A673 (cell line): ENCODE measurements around the gene INVS. TPM values are rescaled to one million over a fixed set of nuclear protein-coding genes. Genes with fewer than 3 reads are reported as not detected.

Source experiments
- BruUV-seq: library from RNA; stranded (reverse); fragments of 400-500 nt; replicated peaks from 2 replicates; lab custom pipeline; 2021; lab: Mats Ljungman, UMichigan
- CTCF ChIA-PET: fragments of 300-600 bp; sonication (Branson Sonifier 250); formaldehyde crosslinking; loops from one replicate; lab custom pipeline; 2022; ENCODE audit warnings: antibody characterized with exemption; lab: Charles Lee
- POLR2A ChIA-PET: fragments of 300-600 bp; sonication (Branson Sonifier 250); formaldehyde crosslinking; loops from one replicate; lab custom pipeline; 2022; ENCODE audit warnings: antibody characterized with exemption; ENCODE audit not compliant: low non-redundant PET; lab: Charles Lee
- DNase-seq: peaks from one replicate; pipeline ENCODE4 v3.0.0-alpha.2; 2015; ENCODE audit warnings: low spot score
- H3K27ac ChIP-seq: fragments of 200-600 bp; sonication (generic); 2 replicates; pipeline ENCODE4 v1.5.1; 2016; ENCODE audit warnings: mixed run types, low read depth, mild to moderate bottlenecking, mixed read lengths, antibody characterized with exemption, low read length; ENCODE audit not compliant: poor library complexity, severe bottlenecking
- H3K27me3 ChIP-seq: fragments of 200-600 bp; sonication (generic); replicated peaks from 2 replicates; pipeline ENCODE4 v1.6.1; 2017; ENCODE audit warnings: mixed run types, low read depth, mild to moderate bottlenecking, mixed read lengths, antibody characterized with exemption, low read length; ENCODE audit not compliant: insufficient read depth, poor library complexity
- H3K36me3 ChIP-seq: fragments of 200-600 bp; sonication (generic); 2 replicates; pipeline ENCODE4 v1.6.1; 2016; ENCODE audit warnings: mixed run types, mild to moderate bottlenecking, mixed read lengths, antibody characterized with exemption, low read length; ENCODE audit not compliant: insufficient read depth, poor library complexity, severe bottlenecking
- H3K4me1 ChIP-seq: fragments of 200-600 bp; sonication (generic); 2 replicates; pipeline ENCODE4 v1.6.1; 2017; ENCODE audit warnings: mixed run types, mild to moderate bottlenecking, mixed read lengths, antibody characterized with exemption, low read length; ENCODE audit not compliant: insufficient read depth, poor library complexity, severe bottlenecking
- H3K4me3 ChIP-seq: fragments of 200-600 bp; sonication (generic); 2 replicates; pipeline ENCODE4 v1.5.1; 2016; ENCODE audit warnings: low read depth, mixed run types, mild to moderate bottlenecking, mixed read lengths, low read length; ENCODE audit not compliant: poor library complexity, severe bottlenecking
- H3K9me3 ChIP-seq: fragments of 200-600 bp; sonication (generic); 2 replicates; pipeline ENCODE4 v1.6.1; 2016; ENCODE audit warnings: mixed run types, low read depth, mild to moderate bottlenecking, mixed read lengths, antibody characterized with exemption, low read length; ENCODE audit not compliant: poor library complexity, severe bottlenecking
- EZH2 ChIP-seq: fragments of 200-600 bp; sonication (generic); IDR thresholded peaks from 2 replicates; pipeline ENCODE4 v1.6.1; 2017; ENCODE audit warnings: borderline replicate concordance, low read depth, mild to moderate bottlenecking, mixed read lengths, antibody characterized with exemption, low read length; ENCODE audit not compliant: poor library complexity, severe bottlenecking
- intact Hi-C: fragments of 100-400 bp; cut with micrococcal nuclease; formaldehyde crosslinking; loops from one replicate; pipeline ENCODE4 v1.10.0; 2022; ENCODE audit not compliant: unreplicated experiment
- total RNA-seq: library from RNA; stranded (reverse); gene quantifications from 2 replicates; pipeline ENCODE4 v1.2.3, GENCODE V29; 2021
- TF ChIP-seq, protein P1 (sequence below): fragments of 300-800, 200-600 bp; sonication (generic); conservative IDR thresholded peaks from 2 replicates; pipeline ENCODE4 v1.5.1; 2017; ENCODE audit warnings: low read depth, mild to moderate bottlenecking, antibody characterized with exemption, low read length, moderate library complexity, mixed read lengths

The INVS gene
- total RNA-seq, 1 experiment from 2014 or later, result 23.3 TPM

DNA sequence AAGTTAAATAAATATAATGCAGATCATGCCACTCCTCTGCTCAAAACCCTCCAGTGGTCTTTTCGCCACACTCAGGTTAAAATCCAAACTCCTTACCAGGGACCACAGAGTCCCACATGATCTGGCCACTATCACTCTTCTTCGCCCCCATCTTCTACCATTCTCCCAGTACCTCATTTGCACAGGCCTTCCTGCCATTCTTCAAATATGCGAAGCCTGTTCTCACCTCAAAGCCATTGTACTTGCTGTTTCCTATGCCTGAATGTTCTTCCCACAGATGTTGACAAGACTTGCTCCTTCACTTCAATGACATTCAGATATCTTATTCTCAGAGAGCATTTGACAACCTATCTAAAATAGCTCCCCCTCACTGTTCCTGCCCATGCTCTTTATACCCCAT is 242.8 kb downstream of the INVS start:
- no peaks in the 10 kb centered on the region for H3K9me3 ChIP-seq
- ChIA-PET POLR2A (no interaction called here), CTCF (no interaction called here)
- no peak for DNase-seq
- no peak overlapping the region for H3K4me3 ChIP-seq
- intact Hi-C loops, result no loop called here
- TF ChIP-seq EZH2, result no peak
- TF ChIP-seq, protein P1, sequence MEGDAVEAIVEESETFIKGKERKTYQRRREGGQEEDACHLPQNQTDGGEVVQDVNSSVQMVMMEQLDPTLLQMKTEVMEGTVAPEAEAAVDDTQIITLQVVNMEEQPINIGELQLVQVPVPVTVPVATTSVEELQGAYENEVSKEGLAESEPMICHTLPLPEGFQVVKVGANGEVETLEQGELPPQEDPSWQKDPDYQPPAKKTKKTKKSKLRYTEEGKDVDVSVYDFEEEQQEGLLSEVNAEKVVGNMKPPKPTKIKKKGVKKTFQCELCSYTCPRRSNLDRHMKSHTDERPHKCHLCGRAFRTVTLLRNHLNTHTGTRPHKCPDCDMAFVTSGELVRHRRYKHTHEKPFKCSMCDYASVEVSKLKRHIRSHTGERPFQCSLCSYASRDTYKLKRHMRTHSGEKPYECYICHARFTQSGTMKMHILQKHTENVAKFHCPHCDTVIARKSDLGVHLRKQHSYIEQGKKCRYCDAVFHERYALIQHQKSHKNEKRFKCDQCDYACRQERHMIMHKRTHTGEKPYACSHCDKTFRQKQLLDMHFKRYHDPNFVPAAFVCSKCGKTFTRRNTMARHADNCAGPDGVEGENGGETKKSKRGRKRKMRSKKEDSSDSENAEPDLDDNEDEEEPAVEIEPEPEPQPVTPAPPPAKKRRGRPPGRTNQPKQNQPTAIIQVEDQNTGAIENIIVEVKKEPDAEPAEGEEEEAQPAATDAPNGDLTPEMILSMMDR, result no peak
- H3K4me1 ChIP-seq, result no peaks in the 10 kb centered on the region
- H3K36me3 ChIP-seq, result peaks cover 43% of the 10 kb centered on the region
- no peaks in the 10 kb centered on the region for H3K27me3 ChIP-seq
- BruUV-seq, result no TSS peak
- no peak overlapping the region for H3K27ac ChIP-seq

DNA sequence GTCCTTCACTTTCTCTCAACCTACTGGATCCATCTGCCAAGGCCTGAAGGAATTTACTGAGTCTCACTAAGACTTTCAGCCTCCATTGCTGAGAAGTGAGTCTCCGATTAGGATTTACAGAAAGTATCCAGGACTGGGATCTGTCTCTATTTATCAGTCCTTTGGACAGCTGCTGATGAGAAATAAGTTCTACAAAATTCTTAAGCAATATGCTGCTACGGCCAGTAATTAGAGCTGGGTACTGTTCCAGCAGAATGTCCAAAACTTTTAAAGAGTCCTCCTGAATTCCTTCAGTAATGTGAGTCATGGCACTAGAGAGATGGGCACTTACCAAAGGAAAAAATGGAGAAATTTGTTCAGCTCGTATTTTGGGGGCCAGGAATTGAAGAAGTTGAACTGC is 247.8 kb downstream of the INVS start:
- TF ChIP-seq, protein P1, result no peak
- no peak for TF ChIP-seq EZH2
- no peaks in the 10 kb centered on the region for H3K9me3 ChIP-seq
- H3K27me3 ChIP-seq, result no peaks in the 10 kb centered on the region
- POLR2A ChIA-PET, result no interaction called here
- H3K27ac ChIP-seq, result no peak overlapping the region
- no peak for DNase-seq
- CTCF ChIA-PET, result no interaction called here
- intact Hi-C loops, result no loop called here
- no TSS peak for BruUV-seq
- H3K4me1 ChIP-seq, result peaks cover 7% of the 10 kb centered on the region
- H3K36me3 ChIP-seq, result peaks cover 27% of the 10 kb centered on the region
- no peak overlapping the region for H3K4me3 ChIP-seq

DNA sequence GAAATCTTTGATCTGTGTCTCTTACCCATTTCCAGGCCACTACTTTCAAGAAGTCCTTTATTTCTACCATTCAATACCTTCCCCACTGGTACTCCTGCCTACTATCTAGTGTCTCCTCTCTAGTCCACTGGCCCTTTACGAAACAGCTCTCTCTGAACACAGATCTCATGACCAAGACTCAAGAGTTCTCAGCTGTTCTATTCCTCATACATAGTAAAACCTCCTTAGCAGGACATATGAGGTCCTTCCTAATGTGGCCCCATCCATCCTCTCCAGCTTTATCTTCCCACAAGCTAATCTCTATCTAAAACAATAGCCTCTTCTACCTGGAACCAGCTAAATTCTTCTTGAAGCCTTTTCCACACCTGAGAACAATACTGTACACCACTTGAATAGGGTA is 251.1 kb downstream of the INVS start:
- H3K4me3 ChIP-seq, result peak overlapping the region; percentile 22
- POLR2A ChIA-PET, result no interaction called here
- peaks cover 7% of the 10 kb centered on the region for H3K4me1 ChIP-seq
- DNase-seq, result no peak
- H3K36me3 ChIP-seq, result peaks cover 23% of the 10 kb centered on the region
- no TSS peak for BruUV-seq
- TF ChIP-seq EZH2, result no peak
- TF ChIP-seq, protein P1, result no peak
- no peaks in the 10 kb centered on the region for H3K27me3 ChIP-seq
- no peak overlapping the region for H3K27ac ChIP-seq
- CTCF ChIA-PET, result no interaction called here
- intact Hi-C loops, result no loop called here
- no peaks in the 10 kb centered on the region for H3K9me3 ChIP-seq

Other genes starting within 250 kb of the INVS start
- gene STX17, start 192.6 kb upstream of the INVS start, total RNA-seq, result 20.9 and 26.0 TPM in 2 replicates
- 14.4 and 16.8 TPM in 2 replicates for gene ERP44, start 243 bp upstream of the INVS start, total RNA-seq